Neural progenitor cell (in vitro differentiated cells): ENCODE measurements around the gene ARHGAP24.

Experiments used
- EZH2 ChIP-seq: fragments of 200-600 bp; sonication (generic); IDR thresholded peaks from 2 replicates; pipeline ENCODE4 v1.6.1; 2017; ENCODE audit warnings: antibody characterized with exemption, mild to moderate bottlenecking, moderate library complexity
- TF ChIP-seq, protein P1 (sequence below): fragments of 200-600 bp; sonication (generic); IDR thresholded peaks from 2 replicates; pipeline ENCODE4 v1.5.1; 2017; ENCODE audit warnings: antibody characterized with exemption, mild to moderate bottlenecking

DNA sequence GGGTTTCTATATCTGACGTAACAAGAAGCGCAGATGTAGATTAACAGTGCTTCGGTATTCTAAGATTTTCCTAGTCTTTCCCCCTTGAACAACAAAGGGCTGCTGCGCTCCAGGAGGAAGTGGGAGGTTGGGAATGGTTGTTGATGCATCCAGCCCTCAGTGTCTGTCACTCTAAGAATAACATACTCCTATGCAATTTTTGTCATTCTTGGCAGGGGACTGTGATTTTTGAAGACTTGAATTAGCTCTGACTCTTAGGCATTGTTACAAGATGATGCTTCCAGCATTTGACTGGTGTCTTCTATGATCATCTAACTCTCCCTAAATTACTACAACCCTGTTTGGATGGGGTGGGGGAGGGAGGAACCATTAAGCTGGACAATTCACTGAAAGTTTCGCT lies 394.2 kb downstream of the ARHGAP24 start:
- TF ChIP-seq EZH2: no peak
- TF ChIP-seq, protein P1, sequence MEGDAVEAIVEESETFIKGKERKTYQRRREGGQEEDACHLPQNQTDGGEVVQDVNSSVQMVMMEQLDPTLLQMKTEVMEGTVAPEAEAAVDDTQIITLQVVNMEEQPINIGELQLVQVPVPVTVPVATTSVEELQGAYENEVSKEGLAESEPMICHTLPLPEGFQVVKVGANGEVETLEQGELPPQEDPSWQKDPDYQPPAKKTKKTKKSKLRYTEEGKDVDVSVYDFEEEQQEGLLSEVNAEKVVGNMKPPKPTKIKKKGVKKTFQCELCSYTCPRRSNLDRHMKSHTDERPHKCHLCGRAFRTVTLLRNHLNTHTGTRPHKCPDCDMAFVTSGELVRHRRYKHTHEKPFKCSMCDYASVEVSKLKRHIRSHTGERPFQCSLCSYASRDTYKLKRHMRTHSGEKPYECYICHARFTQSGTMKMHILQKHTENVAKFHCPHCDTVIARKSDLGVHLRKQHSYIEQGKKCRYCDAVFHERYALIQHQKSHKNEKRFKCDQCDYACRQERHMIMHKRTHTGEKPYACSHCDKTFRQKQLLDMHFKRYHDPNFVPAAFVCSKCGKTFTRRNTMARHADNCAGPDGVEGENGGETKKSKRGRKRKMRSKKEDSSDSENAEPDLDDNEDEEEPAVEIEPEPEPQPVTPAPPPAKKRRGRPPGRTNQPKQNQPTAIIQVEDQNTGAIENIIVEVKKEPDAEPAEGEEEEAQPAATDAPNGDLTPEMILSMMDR: no peak
